ENCODE measurements around the gene PM20D1.

The PM20D1 gene

GRCh38 chr1:205837382-205837970 is 12.5 kb downstream of the PM20D1 start:
- TF ChIP-seq CTCF (IDR thresholded peaks at IDR 0.05; ENCODE audit: low read depth, low read length): no peak
- no peak overlapping the region for H3K4me3 ChIP-seq (ENCODE audit: low read depth, low read length)
- in situ Hi-C loops (cut with HindIII; ENCODE audit: low sequenced_read_pairs): no loop called here
- no peak for DNase-seq (ENCODE audit: low read depth, low spot score)

- TF ChIP-seq CTCF (IDR thresholded peaks at IDR 0.05; ENCODE audit: low read depth, low read length): no peak
- in situ Hi-C loops (cut with HindIII; ENCODE audit: low sequenced_read_pairs): no loop called here
- no peak for DNase-seq (ENCODE audit: low read depth, low spot score)
- no peak overlapping the region for H3K4me3 ChIP-seq (ENCODE audit: low read depth, low read length)
Observed at GRCh38 chr1:205834751-205835150, 15.2 kb downstream of the PM20D1 start.

GRCh38 chr1:205832326-205832751 is 17.6 kb downstream of the PM20D1 start:
- H3K4me3 ChIP-seq (ENCODE audit: low read depth, low read length): no peak overlapping the region
- in situ Hi-C loops (cut with HindIII; ENCODE audit: low sequenced_read_pairs): no loop called here
- no peak for TF ChIP-seq CTCF (IDR thresholded peaks at IDR 0.05; ENCODE audit: low read depth, low read length)
- no peak for DNase-seq (ENCODE audit: low read depth, low spot score)

- TF ChIP-seq CTCF (IDR thresholded peaks at IDR 0.05; ENCODE audit: low read depth, low read length): no peak
- H3K4me3 ChIP-seq (ENCODE audit: low read depth, low read length): no peak overlapping the region
- in situ Hi-C loops (cut with HindIII; ENCODE audit: low sequenced_read_pairs): no loop called here
- no peak for DNase-seq (ENCODE audit: low read depth, low spot score)
Observed at GRCh38 chr1:205827623-205828022, 22.3 kb downstream of the PM20D1 start.

DNA sequence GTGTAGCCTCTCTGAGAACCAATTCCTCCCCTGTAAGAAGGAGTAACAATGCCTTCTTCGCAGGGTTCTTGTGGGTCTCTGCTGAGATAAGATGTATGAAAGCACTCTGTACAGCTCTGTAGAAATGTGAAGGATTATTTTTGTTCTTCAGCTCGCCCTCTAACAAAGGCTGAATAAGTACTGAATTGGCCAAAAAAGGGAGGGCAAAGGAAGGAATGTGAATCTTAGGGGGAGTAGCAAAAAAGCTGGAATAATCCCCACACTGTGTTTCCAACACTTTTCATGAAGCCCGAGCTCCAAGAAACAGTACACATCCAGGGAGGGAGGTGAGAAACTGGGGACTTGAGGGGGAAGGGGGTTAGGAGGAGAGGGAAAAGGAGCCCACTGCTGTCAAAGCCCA is 22.9 kb downstream of the PM20D1 start:
- no peak overlapping the region for H3K4me3 ChIP-seq (ENCODE audit: low read depth, low read length)
- no peak for DNase-seq (ENCODE audit: low read depth, low spot score)
- in situ Hi-C loops (cut with HindIII; ENCODE audit: low sequenced_read_pairs): no loop called here
- TF ChIP-seq CTCF (IDR thresholded peaks at IDR 0.05; ENCODE audit: low read depth, low read length): no peak

- DNase-seq (ENCODE audit: low read depth, low spot score): no peak
- TF ChIP-seq CTCF (IDR thresholded peaks at IDR 0.05; ENCODE audit: low read depth, low read length): no peak
- H3K4me3 ChIP-seq (ENCODE audit: low read depth, low read length): no peak overlapping the region
- in situ Hi-C loops (cut with HindIII; ENCODE audit: low sequenced_read_pairs): no loop called here
Observed at GRCh38 chr1:205826016-205826806, 23.7 kb downstream of the PM20D1 start.

All from astrocyte of the spinal cord (primary cell).